H1 (cell line): ENCODE measurements around the gene ERICH3. TPM values are rescaled to one million over a fixed set of nuclear protein-coding genes. Genes with fewer than 3 reads are reported as not detected.

Experiments
- CTCF ChIA-PET: fragments of 300-600 bp; sonication (Branson Sonifier 250); formaldehyde crosslinking; loops from one replicate; lab custom pipeline; 2021; ENCODE audit not compliant: partially characterized antibody; lab: Charles Lee
- POLR2A ChIA-PET: fragments of 300-600 bp; sonication (Branson Sonifier 250); formaldehyde crosslinking; loops from one replicate; lab custom pipeline; 2021; ENCODE audit warnings: inconsistent platforms; ENCODE audit not compliant: partially characterized antibody; lab: Charles Lee
- DNase-seq, 2 experiments: peaks; one replicate each; pipeline versions ENCODE4 v3.0.0 to v3.0.0-alpha.2; 2010 to 2022; ENCODE audit warnings: low spot score in 2 of 2, low read depth in 1 of 2, mixed read lengths in 1 of 2
- FAIRE-seq: peaks from 2 replicates; lab custom pipeline; 2011; peaks lifted over from hg19 to GRCh38; lab: Jason Lieb, UNC
- H2AFZ ChIP-seq: 2 replicates; pipeline ENCODE4 v1.8.1; 2012; ENCODE audit warnings: low read length, inconsistent platforms
- H2AK5ac ChIP-seq: 2 replicates; pipeline ENCODE4 v1.6.1; 2013; ENCODE audit warnings: low read depth, low read length
- H2BK120ac ChIP-seq: replicated peaks from 2 replicates; pipeline ENCODE3; 2013; ENCODE audit warnings: low read depth, low read length, inconsistent platforms
- H2BK12ac ChIP-seq: 2 replicates; pipeline ENCODE4 v1.6.1; 2013; ENCODE audit warnings: low read depth, low read length
- H2BK15ac ChIP-seq: 2 replicates; pipeline ENCODE4 v1.6.1; 2013; ENCODE audit warnings: low read length
- H2BK20ac ChIP-seq: 2 replicates; pipeline ENCODE4 v1.6.1; 2013; ENCODE audit warnings: low read length
- H2BK5ac ChIP-seq: 2 replicates; pipeline ENCODE4 v1.6.1; 2013; ENCODE audit warnings: low read depth, low read length
- H3K14ac ChIP-seq: 2 replicates; pipeline ENCODE4 v1.6.1; 2013; ENCODE audit warnings: inconsistent platforms; ENCODE audit not compliant: insufficient read length
- H3K18ac ChIP-seq: 2 replicates; pipeline ENCODE4 v1.6.1; 2013; ENCODE audit warnings: low read length; ENCODE audit errors: extremely low read depth
- H3K23ac ChIP-seq: 2 replicates; pipeline ENCODE4 v1.6.1; 2013; ENCODE audit warnings: inconsistent platforms; ENCODE audit not compliant: insufficient read length
- H3K23me2 ChIP-seq: 2 replicates; pipeline ENCODE4 v1.6.1; 2013; ENCODE audit warnings: low read depth, low read length
- H3K27ac ChIP-seq: 2 replicates; pipeline ENCODE4 v1.6.1; 2011; ENCODE audit warnings: low read depth, low read length, inconsistent platforms
- H3K27me3 ChIP-seq, 4 experiments: replicated peaks in 1 of 4; 1 replicate in 1 of 4; 2 replicates in 3 of 4; pipeline versions ENCODE4 v1.6.1 to v1.8.1; 2011 to 2013; ENCODE audit warnings: low read length in 3 of 4, mild to moderate bottlenecking in 3 of 4, inconsistent platforms in 2 of 4, mixed read lengths in 2 of 4, moderate library complexity in 1 of 4; ENCODE audit not compliant: control insufficient read depth in 3 of 4, insufficient read depth in 3 of 4; ENCODE audit errors: extremely low read depth in 1 of 4
- H3K36me3 ChIP-seq, 4 experiments: 2 replicates each; pipeline versions ENCODE4 v1.6.1 to v1.8.1; 2011 to 2013; ENCODE audit warnings: mild to moderate bottlenecking in 4 of 4, low read length in 3 of 4, moderate library complexity in 2 of 4, control low read depth in 1 of 4, inconsistent platforms in 1 of 4; ENCODE audit not compliant: insufficient read depth in 4 of 4, control insufficient read depth in 2 of 4
- H3K4ac ChIP-seq: replicated peaks from 2 replicates; pipeline ENCODE3; 2013; ENCODE audit warnings: low read length, low read depth, mixed read lengths, inconsistent platforms; ENCODE audit not compliant: insufficient read length
- H3K4me1 ChIP-seq, 4 experiments: replicated peaks in 1 of 4; 1 replicate in 1 of 4; 2 replicates in 3 of 4; pipeline versions ENCODE4 v1.6.1 to v1.8.1; 2011 to 2013; ENCODE audit warnings: low read length in 3 of 4, inconsistent platforms in 2 of 4, mixed read lengths in 1 of 4; ENCODE audit not compliant: insufficient read depth in 4 of 4, control insufficient read depth in 3 of 4
- H3K4me2 ChIP-seq, 2 experiments: 2 replicates each; pipeline versions ENCODE4 v1.6.1 to v1.8.1; 2011 to 2013; ENCODE audit warnings: low read depth in 2 of 2, low read length in 2 of 2, control low read depth in 1 of 2, inconsistent platforms in 1 of 2, mild to moderate bottlenecking in 1 of 2; ENCODE audit not compliant: insufficient read depth in 1 of 2
- H3K4me3 ChIP-seq, 4 experiments: fragments of 200-600, 300-600 bp in 1 of 4; sonication (generic), shearing (Covaris generic), sonication (Bioruptor Twin) in 1 of 4; 2 replicates each; pipeline versions ENCODE4 v1.5.1 to v1.8.1; 2011 to 2016; ENCODE audit warnings: low read length in 4 of 4, low read depth in 3 of 4, control low read depth in 2 of 4, inconsistent platforms in 2 of 4, mild to moderate bottlenecking in 2 of 4, mixed read lengths in 1 of 4, moderate library complexity in 1 of 4; ENCODE audit not compliant: insufficient read depth in 2 of 4; ENCODE audit errors: extremely low read depth in 1 of 4
- H3K56ac ChIP-seq: replicated peaks from 2 replicates; pipeline ENCODE3; 2013; ENCODE audit warnings: low read depth, mild to moderate bottlenecking, mixed read lengths, low read length, inconsistent platforms; ENCODE audit not compliant: insufficient read length
- H3K79me1 ChIP-seq: 2 replicates; pipeline ENCODE4 v1.6.1; 2013; ENCODE audit warnings: low read depth, low read length, control low read depth
- H3K79me2 ChIP-seq, 2 experiments: 2 replicates each; pipeline versions ENCODE4 v1.6.1 to v1.8.1; 2012 to 2013; ENCODE audit warnings: low read length in 2 of 2, mild to moderate bottlenecking in 2 of 2, inconsistent platforms in 1 of 2; ENCODE audit not compliant: insufficient read depth in 2 of 2, control insufficient read depth in 1 of 2
- H3K9ac ChIP-seq, 4 experiments: replicated peaks in 1 of 4; 1 replicate in 1 of 4; 2 replicates in 3 of 4; pipeline versions ENCODE4 v1.6.1 to v1.8.1; 2011 to 2013; ENCODE audit warnings: low read depth in 3 of 4, low read length in 3 of 4, control low read depth in 2 of 4, mild to moderate bottlenecking in 2 of 4, moderate library complexity in 2 of 4, inconsistent platforms in 1 of 4; ENCODE audit errors: extremely low read depth in 1 of 4
- H3K9me3 ChIP-seq, 2 experiments: 2 replicates each; pipeline versions ENCODE4 v1.6.1 to v1.8.1; 2012 to 2013; ENCODE audit warnings: mild to moderate bottlenecking in 2 of 2, moderate library complexity in 2 of 2, control low read depth in 1 of 2, inconsistent platforms in 1 of 2, low read depth in 1 of 2, low read length in 1 of 2, mixed read lengths in 1 of 2; ENCODE audit not compliant: insufficient read depth in 2 of 2
- H4K20me1 ChIP-seq, 2 experiments: replicated peaks in 1 of 2; 2 replicates each; pipeline versions ENCODE3 to v1.8.1; 2011 to 2013; ENCODE audit warnings: inconsistent platforms in 2 of 2, low read length in 2 of 2, mild to moderate bottlenecking in 1 of 2; ENCODE audit not compliant: insufficient read depth in 2 of 2, control insufficient read depth in 1 of 2
- H4K5ac ChIP-seq: 2 replicates; pipeline ENCODE4 v1.6.1; 2013; ENCODE audit warnings: low read length, low read depth, mixed read lengths, inconsistent platforms; ENCODE audit not compliant: insufficient read length
- H4K8ac ChIP-seq: 2 replicates; pipeline ENCODE4 v1.8.0; 2013; ENCODE audit warnings: mild to moderate bottlenecking, moderate library complexity, low read length, inconsistent platforms; ENCODE audit not compliant: insufficient read depth; ENCODE audit errors: extremely low read depth
- H4K91ac ChIP-seq: replicated peaks from 2 replicates; pipeline ENCODE3; 2013; ENCODE audit warnings: low read length, mixed read lengths, inconsistent platforms; ENCODE audit not compliant: insufficient read length
- ASH2L ChIP-seq: fragments of 200-600, 300-600 bp; sonication (generic); IDR thresholded peaks from one replicate; pipeline ENCODE4 v1.7.1; 2017; ENCODE audit warnings: low read length
- CTBP2 ChIP-seq: IDR thresholded peaks from 2 replicates; pipeline ENCODE4 v1.7.0; 2011; ENCODE audit warnings: borderline replicate concordance, mild to moderate bottlenecking, moderate library complexity, mixed read lengths, low read length; ENCODE audit not compliant: insufficient read depth, insufficient read length
- JUN ChIP-seq: IDR thresholded peaks from 2 replicates; pipeline ENCODE4 v1.6.1; 2011; ENCODE audit warnings: low read depth, mild to moderate bottlenecking, improper control_type of control experiment, low read length
- NANOG ChIP-seq: IDR thresholded peaks from 2 replicates; pipeline ENCODE4 v1.6.1; 2011; ENCODE audit warnings: low read length, low read depth, mild to moderate bottlenecking, inconsistent platforms; ENCODE audit not compliant: insufficient read depth, poor library complexity, severe bottlenecking
- RBBP5 ChIP-seq: IDR thresholded peaks from 2 replicates; pipeline ENCODE4 v1.7.1; 2012; ENCODE audit warnings: low read depth, mild to moderate bottlenecking, inconsistent platforms, low read length, moderate library complexity, borderline replicate concordance
- SP1 ChIP-seq: IDR thresholded peaks from 2 replicates; pipeline ENCODE4 v1.6.1; 2011; ENCODE audit warnings: low read depth, low read length
- TCF12 ChIP-seq: IDR thresholded peaks from 2 replicates; pipeline ENCODE4 v1.6.1; 2011; ENCODE audit warnings: low read depth, mild to moderate bottlenecking, low read length
- TEAD4 ChIP-seq: IDR thresholded peaks from 2 replicates; pipeline ENCODE4 v1.6.1; 2012; ENCODE audit warnings: low read depth, low read length, inconsistent platforms, mixed read lengths
- WGBS, 2 experiments: shearing (Covaris generic) in 1 of 2; methylation state at CpG; one replicate each; pipeline versions ENCODE4 v1.1.6 to v1.1.7; 2013 to 2015; ENCODE audit warnings: low lambda C conversion rate in 2 of 2, mixed read lengths in 2 of 2, inconsistent platforms in 1 of 2, low coverage in 1 of 2, missing lambda C conversion rate in 1 of 2; ENCODE audit not compliant: insufficient replicate concordance in 2 of 2, insufficient coverage in 1 of 2, insufficient read length in 1 of 2; ENCODE audit errors: extremely low coverage in 1 of 2, missing lambda C conversion rate in 1 of 2; 5-methylcytosine and 5-hydroxymethylcytosine counted together
- polyA plus RNA-seq, 7 experiments: library from polyadenylated mRNA; depleted of rRNA in 3 of 7; stranded (reverse) in 5 of 7; unstranded in 2 of 7; fragments of >200 nt in 5 of 7; fragments of 200-250 nt in 2 of 7; gene quantifications; 1 replicate in 5 of 7; 2 replicates in 1 of 7; 4 replicates in 1 of 7; pipeline versions ENCODE4 v1.2.1 to v1.2.3, GENCODE V29; 2011 to 2013; ENCODE audit warnings: missing spikeins in 2 of 7, mixed read lengths in 2 of 7
- total RNA-seq: library from RNA; stranded (reverse); fragmentation: NEBNext Ultra II Directional; extraction: Animal tissue kit (Norgen Biotek cat#: 25700); gene quantifications from 2 replicates; pipeline ENCODE4 v1.2.1, GENCODE V29; 2021

Gene ERICH3
- total and polyA plus RNA-seq, 2 of the 8 experiments (the other 6 are each of a cell fraction or from before 2014, with no cell fraction given), result 0.02 TPM; not detected in 1

- no peak overlapping the region for H4K8ac ChIP-seq
- no peak overlapping the region for H2BK20ac ChIP-seq
- no peaks in the 10 kb centered on the region for H3K79me2 ChIP-seq
- POLR2A ChIA-PET, result no interaction called here
- H3K9ac ChIP-seq, result no peak overlapping the region
- H3K27ac ChIP-seq, result no peak overlapping the region
- no peaks in the 10 kb centered on the region for H3K23me2 ChIP-seq
- no peaks in the 10 kb centered on the region for H4K20me1 ChIP-seq
- H3K18ac ChIP-seq, result no peak overlapping the region
- no peak overlapping the region for H2BK5ac ChIP-seq
- no peaks in the 10 kb centered on the region for H3K9me3 ChIP-seq
- WGBS, 2 experiments, result 33% methylated on average over 4 of the region's 4 CpGs; no CpG with 5 or more reads in 1 of the 2 experiments
- 0 out of 2 replicates have a peak overlapping the region, but pooled peaks have one; percentile 3 for H2AFZ ChIP-seq
- peak overlapping the region; percentile 37 to 43; a peak in 3 of 4 replicates for H3K4me2 ChIP-seq
- CTCF ChIA-PET, result interaction anchor here (1.7 to 2.7 kb wide), 2 partner anchors 9 to 19 kb away, joined by 7 to 12 read pairs; partner anchors contain the start of gene LRRC53
- no peak overlapping the region for H3K14ac ChIP-seq
- peak overlapping the region in 1 of 4 experiments; percentile 22; a peak in 1 of 8 replicates for H3K4me3 ChIP-seq
- no peaks in the 10 kb centered on the region for H3K36me3 ChIP-seq
- TF ChIP-seq TCF12 (0 out of 2 replicates have a peak, but pooled peaks have one; percentile 63), NANOG (peak; percentile 22), ASH2L (no peak), SP1 (peak; percentile 45; the same call in 1 of the 2 replicates), JUN (no peak), TEAD4 (peak; percentile 96), RBBP5 (0 out of 2 replicates have a peak, but pooled peaks have one; percentile 36), CTBP2 (no peak)
- H4K91ac ChIP-seq, result no peak overlapping the region
- peaks cover 3 to 15% (median 8%) of the 10 kb centered on the region in 4 experiments; a peak in 6 of 7 replicates for H3K4me1 ChIP-seq
- H3K27me3 ChIP-seq, result no peaks in the 10 kb centered on the region
- no peak overlapping the region for H3K4ac ChIP-seq
- no peak overlapping the region for H3K23ac ChIP-seq
- no peak overlapping the region; the same call in 1 of the 2 replicates for H2BK12ac ChIP-seq
- no peak overlapping the region for H2BK120ac ChIP-seq
- DNase-seq (peak in 1 of 2 experiments; percentile 59), FAIRE-seq (peak; percentile 82)
- no peak overlapping the region for H4K5ac ChIP-seq
- H3K56ac ChIP-seq, result no peak overlapping the region
- H2AK5ac ChIP-seq, result no peak overlapping the region
- no peaks in the 10 kb centered on the region for H3K79me1 ChIP-seq
- no peak overlapping the region for H2BK15ac ChIP-seq
Observed at GRCh38 chr1:74522148-74522547, 151.4 kb downstream of the ERICH3 start.
